ENCODE measurements around the gene CCL16.
"Not testable (repeated sequence)": the region's sequence is repeated elsewhere in the genome, so short reads cannot be mapped to it uniquely, and the experiment has no call there.

Gene CCL16

DNA sequence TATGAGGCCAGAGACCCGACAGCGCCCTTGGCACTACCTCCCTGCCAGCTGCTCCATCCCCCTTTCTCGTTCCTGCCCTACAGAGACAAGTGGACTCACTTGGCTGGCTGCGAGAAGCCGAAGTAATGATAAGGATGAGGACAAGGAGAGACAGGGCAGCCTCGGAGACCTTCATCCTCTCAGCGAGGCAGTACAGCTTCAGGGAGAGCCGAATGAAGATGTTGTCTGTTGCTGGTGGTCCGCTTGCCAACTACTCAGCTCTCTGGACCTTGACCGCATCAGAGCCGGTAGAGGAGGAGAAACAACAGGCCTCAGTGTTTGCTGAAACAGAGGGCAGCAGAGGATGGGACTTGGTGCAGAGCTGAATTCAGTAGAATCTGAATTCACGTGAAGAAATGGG, at the start of gene CCL16:
TSS of gene CCL16 (minus strand) at position 252 of the 400 bp plus-strand sequence. CDS start at position 175, 77 bp downstream.
- DNase-seq: no peak

GRCh38 chr17:36030956-36031355, 49.7 kb upstream of the CCL16 start:
- no peak for DNase-seq

DNA sequence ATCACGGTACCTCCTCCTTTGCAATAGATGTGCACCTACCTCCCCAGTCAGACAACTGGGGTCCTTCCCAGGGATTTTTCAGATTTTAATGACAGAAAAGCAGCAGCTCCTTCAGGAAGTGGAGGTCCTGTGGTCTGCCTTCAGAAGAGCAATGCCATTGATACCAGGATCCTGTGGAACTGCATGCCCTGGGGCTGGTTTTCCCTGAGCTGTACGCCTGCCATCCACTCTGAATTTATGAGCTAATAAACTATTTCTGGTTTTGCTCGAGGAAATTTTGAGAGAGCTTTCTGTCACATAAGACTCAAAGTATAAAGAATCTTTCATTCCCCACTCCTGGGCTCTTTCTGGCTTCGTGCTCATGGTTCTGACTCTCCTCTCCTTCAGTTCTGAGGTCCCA, 46.5 kb upstream of the CCL16 start:
- no peak for DNase-seq

- no peak for DNase-seq
Observed at GRCh38 chr17:36024106-36024869, 43.0 kb upstream of the CCL16 start.

GRCh38 chr17:36019423-36019822, 38.1 kb upstream of the CCL16 start:
- DNase-seq: no peak

- no peak for DNase-seq
Observed at GRCh38 chr17:36017799-36018198, 36.5 kb upstream of the CCL16 start, which contains the start of gene CCL23. Gene CCL23 (minus strand): TSS chr17:36017972. CDS start chr17:36017897, 75 bp downstream.

GRCh38 chr17:36016555-36016954, 35.3 kb upstream of the CCL16 start:
- DNase-seq: no peak

GRCh38 chr17:36015895-36016294, 34.6 kb upstream of the CCL16 start:
- DNase-seq: not testable (repeated sequence)

DNA sequence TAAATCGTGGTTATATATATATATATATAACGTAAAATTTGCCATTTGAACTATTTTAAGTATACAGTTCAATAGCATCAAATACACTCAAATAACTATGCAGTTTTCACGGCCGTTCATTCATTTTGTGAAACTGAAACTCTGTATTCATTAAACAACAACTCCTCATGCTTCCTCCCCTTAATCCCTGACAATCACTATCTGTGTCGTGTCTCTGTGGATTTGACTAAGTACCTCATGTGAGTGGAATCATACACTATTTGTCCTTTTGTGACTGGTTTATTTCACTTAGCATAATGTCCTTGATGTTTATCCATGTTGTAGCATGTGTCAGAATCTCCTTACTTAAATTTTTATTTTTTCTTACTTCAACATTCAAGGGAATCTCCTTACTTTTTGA, 33.6 kb upstream of the CCL16 start:
- DNase-seq: no peak

DNA sequence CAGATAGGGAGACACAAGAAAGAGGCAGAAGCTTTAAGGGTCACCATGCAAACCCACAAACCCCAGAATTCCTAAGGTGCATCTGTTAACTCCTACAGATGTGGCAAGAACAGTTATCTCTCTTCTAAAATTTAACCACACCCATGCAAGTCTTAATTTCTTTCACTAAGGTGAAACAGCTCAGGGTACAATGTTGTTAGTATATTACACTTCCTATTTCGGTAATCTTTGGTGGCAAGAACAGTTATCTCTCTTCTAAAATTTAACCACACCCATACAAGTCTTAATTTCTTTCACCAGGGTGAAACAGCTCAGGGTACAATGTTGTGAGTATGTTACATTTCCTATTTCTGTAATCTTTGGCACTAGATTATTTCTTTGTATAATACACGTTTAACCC, 29.9 kb upstream of the CCL16 start:
- no peak for DNase-seq

- no peak for DNase-seq
Observed at GRCh38 chr17:36008998-36009665, 27.8 kb upstream of the CCL16 start.

DNA sequence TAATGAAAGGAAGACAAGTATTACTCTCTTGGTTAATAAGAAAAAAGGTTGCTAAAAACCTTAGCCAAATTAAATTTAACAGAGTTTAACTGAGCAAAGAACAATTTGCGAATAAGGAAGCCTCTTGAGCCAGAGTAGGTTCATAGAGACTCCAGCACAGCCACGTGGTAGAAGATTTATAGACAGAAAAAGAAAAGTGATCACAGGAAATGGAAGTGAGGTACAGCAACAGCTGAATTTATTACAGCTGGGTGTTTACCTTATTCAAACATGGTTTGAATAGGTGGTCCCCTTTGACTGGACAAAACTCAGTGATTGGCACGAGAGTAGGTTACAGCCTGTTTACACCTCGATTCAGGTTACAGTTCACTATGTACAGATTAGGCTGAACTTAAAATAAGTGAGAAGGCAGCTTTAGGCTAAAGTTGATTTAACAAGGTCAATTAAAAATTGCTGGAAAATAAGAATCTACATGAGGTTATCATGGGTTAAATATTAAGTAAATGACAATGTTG, 23.4 kb upstream of the CCL16 start:
- no peak for DNase-seq

- no peak for DNase-seq
Observed at GRCh38 chr17:36002631-36003030, 21.3 kb upstream of the CCL16 start.

DNA sequence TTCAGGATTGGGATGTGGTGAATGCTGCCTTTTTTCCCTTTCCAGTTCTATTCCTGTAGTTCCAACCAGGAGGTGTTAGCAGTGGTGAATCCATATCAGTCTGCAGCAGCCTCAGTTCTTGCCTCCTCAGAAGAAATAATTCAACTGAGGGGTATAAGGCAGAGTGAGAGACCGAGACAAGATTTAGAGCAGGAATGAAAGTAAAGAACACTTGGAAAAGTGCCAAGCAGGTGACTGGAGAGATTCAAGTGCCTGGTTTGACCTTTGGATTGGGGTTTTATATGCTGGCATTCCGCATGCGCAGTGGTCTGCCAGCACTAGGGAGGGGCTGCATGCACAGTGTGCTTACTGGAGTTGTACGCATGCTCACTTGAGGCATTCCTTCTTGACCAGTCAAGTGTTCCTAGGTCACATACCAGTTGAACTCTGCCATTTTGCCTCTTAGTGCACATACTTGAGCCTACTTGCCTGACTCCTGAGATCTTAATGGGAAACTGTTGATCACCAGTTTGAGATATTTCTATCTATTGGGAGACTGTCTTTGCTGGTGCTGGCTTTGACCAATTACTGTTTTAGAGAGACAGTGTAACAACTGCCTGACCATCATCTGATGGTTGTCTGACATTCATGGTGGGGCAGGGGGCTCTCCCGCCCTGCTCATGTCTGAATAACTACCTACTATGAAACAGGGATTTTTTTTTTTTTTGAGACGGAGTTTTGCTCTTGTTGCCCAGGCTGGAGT, 20.7 kb upstream of the CCL16 start:
- DNase-seq: no peak

- DNase-seq: no peak
Observed at GRCh38 chr17:36001110-36001771, 19.9 kb upstream of the CCL16 start, which contains the start of gene CCL15. Gene CCL15 (minus strand): TSS chr17:36001553. CDS start chr17:36001492, 61 bp downstream.

DNA sequence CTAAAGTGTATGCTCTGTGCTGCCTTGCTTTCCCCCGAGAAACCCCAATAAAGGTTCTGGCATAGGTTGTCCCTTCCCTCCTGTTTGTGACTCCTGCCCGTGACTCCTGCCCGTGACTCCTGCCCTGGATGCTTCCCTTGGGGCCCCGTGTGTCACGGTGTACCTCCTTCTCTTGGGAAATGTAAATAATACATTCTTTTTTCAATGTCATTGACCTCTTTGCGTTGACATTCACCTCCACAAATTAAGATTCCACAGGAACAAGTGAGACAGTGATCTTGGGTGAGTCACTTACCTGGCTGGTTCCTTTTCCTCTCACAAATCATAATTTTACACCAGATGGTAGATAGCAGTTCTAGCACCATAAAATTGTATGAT, 19.4 kb upstream of the CCL16 start:
- DNase-seq: no peak

DNA sequence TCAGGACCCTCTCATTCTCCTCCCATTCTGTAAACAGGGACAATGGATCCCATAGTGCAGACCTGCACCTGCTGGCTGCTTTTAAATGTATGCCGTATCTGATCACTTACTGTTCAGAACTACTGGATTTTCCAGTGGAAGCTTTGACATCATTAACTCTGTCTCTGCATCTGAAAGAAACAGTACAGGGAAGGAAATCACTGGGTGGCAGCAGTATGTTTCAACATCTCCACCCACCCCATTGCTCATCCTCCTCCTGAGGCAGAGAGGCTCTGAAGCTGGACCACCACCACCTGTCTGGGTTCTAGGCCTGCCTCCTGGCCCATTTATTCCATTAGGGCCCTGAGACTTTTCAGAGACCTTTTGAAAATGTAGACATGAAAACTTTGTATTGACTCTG, 17.5 kb upstream of the CCL16 start:
- no peak for DNase-seq

GRCh38 chr17:35998018-35998545, 16.8 kb upstream of the CCL16 start:
- no peak for DNase-seq

DNA sequence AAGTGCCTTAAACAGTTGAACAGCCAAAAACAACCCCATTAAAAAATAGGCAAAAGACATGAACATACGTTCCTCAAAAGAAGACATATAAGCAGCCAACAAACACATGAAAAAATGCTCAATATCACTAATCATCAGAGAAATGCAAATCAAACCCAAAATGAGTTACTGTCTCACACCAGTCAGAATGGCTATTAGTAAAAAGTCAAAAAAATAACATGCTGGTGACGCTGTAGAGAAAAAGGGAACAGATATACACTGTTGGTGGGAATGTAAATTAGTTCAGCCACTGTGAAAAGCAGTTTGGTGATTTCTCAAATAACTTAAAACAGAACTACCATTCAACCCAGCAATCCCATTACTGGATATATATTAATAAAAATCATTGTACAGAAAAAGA, 14.0 kb upstream of the CCL16 start:
- DNase-seq: not testable (repeated sequence)

DNA sequence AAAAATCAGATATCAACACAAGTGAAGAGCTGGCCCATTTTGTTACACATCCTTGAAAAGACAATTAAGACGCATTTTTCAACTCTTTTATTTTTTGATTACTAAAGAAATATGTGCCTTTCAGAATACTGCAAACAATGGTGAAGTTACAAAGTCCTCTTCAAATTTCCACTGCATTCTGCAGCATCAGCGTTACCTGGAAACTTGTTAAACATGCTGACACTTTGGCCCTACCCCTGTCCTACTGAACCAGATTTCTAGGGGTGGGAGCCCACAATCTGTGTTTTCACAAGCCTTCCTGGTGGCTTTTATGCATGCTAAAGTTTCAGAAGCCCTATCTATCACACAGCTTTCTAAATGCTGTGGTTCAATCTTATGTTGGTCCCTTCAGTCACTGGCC, 9.8 kb upstream of the CCL16 start:
- DNase-seq: no peak

DNA sequence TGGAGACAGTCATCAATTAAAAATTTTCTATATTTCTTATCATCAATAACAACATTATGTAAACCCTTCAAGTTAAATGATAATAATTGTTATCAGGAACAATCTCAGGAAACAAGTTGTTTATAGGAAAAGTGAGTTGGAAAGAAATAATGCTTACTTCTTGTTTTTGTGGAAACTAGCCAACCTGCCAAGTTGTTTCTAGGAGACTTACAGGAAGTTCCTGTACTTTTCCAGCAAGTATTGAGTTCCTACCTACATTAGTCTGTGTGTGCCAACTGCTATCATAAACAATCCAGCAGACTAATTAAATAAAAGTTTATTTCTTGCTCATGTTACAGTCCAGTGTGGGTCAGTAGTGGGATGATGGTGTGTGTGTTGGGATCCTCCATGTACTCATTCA, 6.9 kb upstream of the CCL16 start:
- DNase-seq: no peak

GRCh38 chr17:35986643-35987042, 5.3 kb upstream of the CCL16 start, which contains the start of gene CCL14:
Gene CCL14 (minus strand): TSS chr17:35986729. CDS start chr17:35986649, 80 bp downstream.
- DNase-seq: no peak
